GM21390 (cell line): ENCODE measurements around the gene PYGL.
"Not testable (repeated sequence)": the region's sequence is repeated elsewhere in the genome, so short reads cannot be mapped to it uniquely, and the experiment has no call there.

Source experiments
- ATAC-seq: cut with Tn5 transposase; IDR thresholded peaks from one replicate; pipeline ENCODE4 v1.9.1; 2021; ENCODE audit not compliant: unreplicated experiment

The PYGL gene

DNA sequence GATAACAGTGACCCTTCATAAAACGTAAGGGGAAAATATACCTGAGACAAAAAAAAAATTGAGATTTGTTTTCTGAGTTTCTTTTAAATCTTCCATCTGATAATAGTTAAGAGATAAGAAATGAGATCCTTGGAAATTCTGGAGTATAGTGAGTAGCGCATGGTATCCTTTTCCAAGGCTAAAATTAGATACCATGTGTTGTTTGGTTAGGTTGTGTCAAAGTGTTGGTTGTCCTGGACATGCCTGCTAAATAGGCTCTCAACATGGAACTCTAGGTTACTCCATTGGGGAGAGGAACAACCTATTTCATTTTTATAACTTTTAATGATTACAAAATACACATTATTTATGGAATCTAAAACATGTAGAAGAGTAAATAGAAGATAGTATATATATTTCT is 14.8 kb downstream of the PYGL start:
- no peak for ATAC-seq

DNA sequence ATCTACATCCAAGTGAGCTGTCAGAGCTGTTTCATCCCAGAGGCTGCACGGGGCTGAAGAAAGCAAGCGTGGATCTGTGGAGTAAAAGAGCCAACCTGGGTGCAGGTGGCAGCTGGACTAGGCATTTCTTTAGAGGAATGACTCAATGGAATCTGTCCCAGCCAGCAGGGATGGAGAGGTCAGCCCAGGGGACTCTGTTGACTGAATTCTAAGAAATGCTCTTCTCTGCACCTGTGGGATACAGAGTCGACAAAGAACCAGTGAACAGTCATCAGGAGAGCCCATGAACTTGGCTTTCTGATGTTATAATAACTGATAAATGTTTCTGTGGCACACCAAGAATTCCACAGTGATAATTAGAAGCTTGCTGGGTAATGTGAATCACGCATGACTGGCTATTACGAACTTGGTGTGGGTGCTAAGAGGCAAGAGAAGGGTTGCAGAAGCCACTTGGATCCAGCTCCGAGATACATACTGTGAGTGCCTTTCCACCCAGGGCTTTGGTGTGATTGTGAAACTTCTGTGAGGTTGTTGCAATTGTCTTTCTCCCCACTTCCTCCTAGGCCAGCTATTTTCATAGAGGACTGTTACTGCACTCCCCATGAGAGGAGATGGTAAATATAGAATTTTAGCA is 16.2 kb downstream of the PYGL start:
- no peak for ATAC-seq

DNA sequence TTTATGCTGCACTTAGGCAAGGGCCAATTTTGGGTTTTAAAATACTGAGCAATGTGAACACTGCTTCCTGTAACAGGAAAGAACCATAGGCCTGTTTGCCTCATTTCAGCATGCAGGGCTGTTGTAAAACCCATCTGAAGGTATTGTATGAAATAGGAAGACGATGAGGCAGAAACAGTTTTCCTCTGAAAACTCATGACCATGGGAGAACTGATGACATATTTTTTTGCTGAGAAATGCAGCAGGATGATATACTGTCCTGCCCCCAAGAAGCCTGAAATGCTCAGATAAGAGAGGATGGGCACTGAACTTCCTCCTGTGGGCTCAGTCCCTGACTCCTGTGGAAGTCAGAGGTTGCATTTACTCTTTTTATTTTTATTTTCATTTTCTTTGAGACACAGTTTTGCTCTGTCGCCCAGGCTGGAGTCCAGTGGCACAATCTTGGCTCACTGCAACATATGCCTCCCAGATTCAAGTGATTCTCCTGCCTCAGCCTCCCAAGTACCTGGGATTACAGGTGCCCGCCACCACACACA is 17.4 kb downstream of the PYGL start:
- no peak for ATAC-seq

GRCh38 chr14:50924843-50925242 is 19.4 kb downstream of the PYGL start:
- ATAC-seq, result no peak

DNA sequence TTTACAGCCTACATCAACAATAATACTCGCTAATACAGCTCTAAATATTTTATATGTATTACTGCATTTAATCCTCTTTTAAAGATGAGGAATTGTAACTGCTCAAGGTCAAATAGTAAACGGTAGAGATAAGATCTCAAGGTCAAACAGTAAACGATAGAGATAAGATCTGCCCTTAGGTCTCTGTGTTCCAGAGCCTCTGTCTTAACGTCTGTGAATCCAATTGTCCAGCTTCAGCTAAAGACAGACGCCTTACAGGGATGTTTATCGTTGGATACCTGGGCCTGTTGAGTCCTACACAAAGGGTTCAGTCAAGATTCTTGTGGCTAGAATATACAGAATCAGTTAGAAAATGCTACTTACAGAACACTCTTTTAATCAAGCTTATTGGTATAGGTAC is 20.0 kb downstream of the PYGL start:
- ATAC-seq, result no peak

DNA sequence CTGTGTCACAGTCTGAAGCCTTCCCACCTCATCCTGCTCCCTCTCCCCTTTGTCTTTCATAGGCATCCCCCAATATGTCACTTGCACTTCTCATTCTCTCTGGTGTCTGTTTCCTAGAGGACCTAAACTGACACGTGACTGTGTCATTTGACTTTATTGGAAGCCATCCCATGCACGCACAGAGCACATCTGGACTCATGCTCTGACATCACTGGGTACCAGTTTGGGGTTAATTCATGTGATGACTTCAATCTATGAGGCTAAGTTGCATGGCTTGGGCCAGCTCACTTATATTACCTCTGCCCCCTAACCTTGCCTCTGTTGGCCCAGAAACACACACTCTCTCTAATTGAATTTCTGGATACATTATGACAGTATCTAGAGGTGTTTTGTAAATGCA is 21.5 kb downstream of the PYGL start:
- ATAC-seq, result no peak

- ATAC-seq, result no peak
Observed at GRCh38 chr14:50920482-50921230, 23.6 kb downstream of the PYGL start.

GRCh38 chr14:50919524-50919923 is 24.8 kb downstream of the PYGL start:
- not testable (repeated sequence) for ATAC-seq

GRCh38 chr14:50917449-50917848 is 26.8 kb downstream of the PYGL start:
- ATAC-seq, result no peak

DNA sequence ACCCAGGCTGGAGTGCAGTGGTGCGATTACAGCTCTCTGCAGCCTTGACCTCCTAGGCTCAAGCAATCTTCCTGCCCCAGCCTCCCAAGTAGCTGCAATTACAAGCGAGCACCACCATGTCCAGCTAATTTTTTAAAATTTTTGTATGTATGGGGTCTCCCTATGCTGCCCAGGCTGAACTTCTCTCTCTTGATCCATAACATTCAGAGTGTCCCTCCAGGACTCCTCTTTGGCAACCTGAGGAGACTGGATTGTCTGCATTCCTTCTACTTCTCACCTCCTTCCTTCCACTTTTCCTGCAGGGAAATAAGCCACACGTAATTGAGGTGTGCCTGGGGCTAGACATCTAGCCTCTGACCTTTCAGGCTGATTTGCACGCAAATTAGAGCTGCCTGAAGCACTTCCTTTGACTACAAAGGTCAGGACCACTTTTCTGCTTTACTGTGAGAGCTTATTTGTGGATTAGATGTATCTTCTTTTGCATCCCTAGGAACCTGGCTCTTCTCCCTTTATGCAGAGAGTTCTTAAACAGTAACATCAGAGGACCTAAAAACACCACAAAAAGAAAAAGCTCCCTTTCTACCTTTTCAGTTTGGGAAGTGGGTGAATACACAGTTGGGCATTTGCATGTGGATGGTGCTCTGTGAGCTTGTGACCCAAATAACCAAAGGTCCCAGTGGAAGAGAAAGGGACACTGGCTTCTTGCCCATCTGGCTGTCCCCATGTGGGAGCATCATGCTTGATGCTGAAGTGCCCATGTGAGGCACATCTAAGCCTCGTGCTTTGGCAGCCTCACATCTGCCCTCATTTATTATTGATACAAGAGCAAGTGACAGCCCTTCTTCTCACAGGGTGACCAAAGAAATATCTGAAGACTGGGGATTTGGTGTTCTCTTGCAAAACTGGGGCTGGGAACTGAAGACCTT is 33.5 kb downstream of the PYGL start:
- no peak for ATAC-seq

DNA sequence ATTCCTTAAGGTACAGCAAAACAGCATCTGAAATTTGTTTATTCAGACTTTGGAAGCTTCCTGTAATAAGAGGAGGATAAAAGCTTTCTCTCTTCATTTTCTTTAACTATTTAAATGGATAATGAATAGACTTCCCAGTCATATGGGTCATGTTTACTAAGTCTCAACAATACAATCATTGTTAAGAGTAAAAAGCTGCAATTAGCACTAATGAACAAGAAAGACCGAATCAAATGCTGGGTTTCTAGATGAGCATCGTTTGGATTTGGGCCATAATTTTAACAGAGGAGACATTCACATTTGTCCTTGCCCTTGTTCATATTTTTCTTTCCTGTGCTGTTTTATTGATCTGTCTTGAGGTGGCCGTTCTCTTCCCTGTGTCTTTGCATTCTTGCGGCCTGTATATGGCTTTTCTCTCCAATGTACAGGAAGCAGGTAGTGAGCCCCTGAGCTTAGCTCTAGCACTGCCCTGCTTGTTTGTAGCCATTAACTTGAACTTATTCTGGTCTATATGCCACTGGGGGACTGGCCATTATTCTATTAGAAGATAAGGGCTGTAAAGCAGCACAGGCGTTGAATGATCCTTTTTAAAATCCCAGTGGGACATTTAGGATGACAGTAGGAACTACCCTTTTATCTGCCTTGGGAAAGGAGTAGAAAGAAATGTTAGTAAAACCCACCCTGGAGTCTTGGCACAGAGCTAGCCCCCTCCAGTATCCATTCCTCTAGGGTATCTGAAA is 37.8 kb downstream of the PYGL start:
- ATAC-seq, result no peak

DNA sequence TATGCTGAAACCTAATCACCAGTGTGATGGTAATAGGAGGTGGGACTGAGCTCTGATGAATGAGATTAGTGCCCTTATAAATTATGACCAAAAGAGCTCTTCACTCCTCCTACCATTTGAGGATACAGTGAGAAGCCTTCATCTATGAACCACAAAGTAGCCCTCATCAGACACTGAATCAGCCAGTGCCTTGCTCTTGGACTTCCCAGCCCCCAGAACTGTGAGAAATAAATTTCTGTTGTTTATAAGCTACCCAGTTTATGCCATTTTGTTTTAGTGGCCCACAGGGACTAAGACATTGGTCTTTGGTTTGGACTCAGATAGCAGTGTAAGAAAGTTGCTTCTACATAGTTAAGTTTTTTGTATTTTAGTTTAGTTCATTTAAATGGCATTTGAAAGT is 39.6 kb downstream of the PYGL start:
- ATAC-seq, result no peak

- no peak for ATAC-seq
Observed at GRCh38 chr14:50901361-50901760, 42.9 kb downstream of the PYGL start.

GRCh38 chr14:50897658-50898175 is 46.6 kb downstream of the PYGL start:
- no peak for ATAC-seq

DNA sequence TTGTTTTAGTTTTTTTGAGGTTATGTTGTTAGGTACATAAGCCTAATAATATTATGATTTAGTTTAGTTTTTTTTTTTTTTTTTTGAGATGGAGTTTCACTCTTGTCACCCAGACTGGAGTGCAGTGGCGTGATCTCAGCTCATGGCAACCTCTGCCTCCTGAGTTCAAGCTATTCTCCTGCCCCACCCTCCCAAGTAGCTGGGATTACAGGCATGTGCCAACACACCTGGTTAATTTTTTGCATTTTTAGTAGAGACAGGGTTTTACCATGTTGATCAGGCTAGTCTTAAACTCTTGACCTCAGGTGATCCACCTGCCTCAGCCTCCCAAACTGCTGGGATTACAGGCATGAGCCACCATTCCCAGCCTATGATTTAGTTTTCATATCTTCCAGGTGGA is 47.3 kb downstream of the PYGL start:
- ATAC-seq, result not testable (repeated sequence)

DNA sequence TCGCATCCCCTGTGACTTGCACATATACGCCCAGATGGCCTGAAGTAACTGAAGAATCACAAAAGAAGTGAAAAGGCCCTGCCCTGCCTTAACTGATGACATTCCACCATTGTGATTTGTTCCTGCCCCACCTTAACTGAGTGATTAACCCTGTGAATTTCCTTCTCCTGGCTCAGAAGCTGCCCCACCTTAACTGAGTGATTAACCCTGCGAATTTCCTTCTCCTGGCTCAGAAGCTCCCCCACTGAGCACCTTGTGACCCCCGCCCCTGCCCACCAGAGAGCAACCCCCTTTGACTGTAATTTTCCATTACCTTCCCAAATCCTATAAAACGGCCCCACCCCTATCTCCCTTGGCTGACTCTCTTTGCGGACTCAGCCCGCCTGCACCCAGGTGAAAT is 47.9 kb downstream of the PYGL start:
- not testable (repeated sequence) for ATAC-seq

- no peak for ATAC-seq
Observed at GRCh38 chr14:50892255-50892654, 52.0 kb downstream of the PYGL start.

DNA sequence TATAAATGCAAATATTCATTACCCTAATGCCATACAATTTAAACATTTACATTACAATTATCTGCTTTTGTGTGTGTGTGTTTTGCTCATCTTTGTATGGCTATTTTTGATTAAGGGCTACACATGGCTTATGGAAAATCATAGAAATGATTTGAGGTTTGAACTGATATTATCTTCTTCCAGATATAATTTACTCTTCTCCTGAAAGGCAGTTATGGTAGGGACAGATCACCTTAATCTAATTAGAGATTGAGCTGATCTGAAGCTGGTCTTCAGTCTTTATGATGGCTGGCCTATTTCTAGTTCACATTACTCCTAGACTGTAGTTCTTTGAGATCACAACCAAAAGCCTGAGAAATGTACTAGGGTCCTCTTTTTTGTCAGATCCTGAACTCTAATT is 56.8 kb downstream of the PYGL start:
- no peak for ATAC-seq

- no peak for ATAC-seq
Observed at GRCh38 chr14:50883827-50884197, 60.5 kb downstream of the PYGL start.

GRCh38 chr14:50882932-50883826 is 61.1 kb downstream of the PYGL start:
- ATAC-seq, result no peak
